A204.1 (cell line): Measurements from ENCODE around the gene KIFC3.
"Not testable (repeated sequence)": the region's sequence is repeated elsewhere in the genome, so short reads cannot be mapped to it uniquely, and the experiment has no call there.

Source experiments
- FAIRE-seq: peaks from 2 replicates; lab custom pipeline; 2012; peaks lifted over from hg19 to GRCh38; lab: Jason Lieb, UNC

KIFC3 gene

GRCh38 chr16:57824888-57825287, 22.6 kb upstream of the KIFC3 start:
- no peak for FAIRE-seq

GRCh38 chr16:57823836-57824235, 21.5 kb upstream of the KIFC3 start:
- FAIRE-seq, result no peak

- no peak for FAIRE-seq
Measured at GRCh38 chr16:57822856-57823255, 20.6 kb upstream of the KIFC3 start.

- FAIRE-seq, result no peak
Measured at GRCh38 chr16:57822018-57822553, 19.8 kb upstream of the KIFC3 start.

GRCh38 chr16:57821149-57821971, 19.1 kb upstream of the KIFC3 start:
- FAIRE-seq, result no peak

GRCh38 chr16:57818377-57819064, 16.2 kb upstream of the KIFC3 start:
- FAIRE-seq, result no peak

GRCh38 chr16:57817680-57818079, 15.4 kb upstream of the KIFC3 start:
- FAIRE-seq, result no peak

GRCh38 chr16:57815987-57816745, 13.9 kb upstream of the KIFC3 start:
- FAIRE-seq, result no peak

GRCh38 chr16:57814896-57815295, 12.6 kb upstream of the KIFC3 start:
- no peak for FAIRE-seq

- FAIRE-seq, result no peak
Measured at GRCh38 chr16:57813466-57813865, 11.2 kb upstream of the KIFC3 start.

- not testable (repeated sequence) for FAIRE-seq
Measured at GRCh38 chr16:57811340-57811739, 9.0 kb upstream of the KIFC3 start.

- no peak for FAIRE-seq
Measured at GRCh38 chr16:57810197-57811031, 8.1 kb upstream of the KIFC3 start.

- no peak for FAIRE-seq
Measured at GRCh38 chr16:57809276-57810196, 7.2 kb upstream of the KIFC3 start.

GRCh38 chr16:57808589-57809228, 6.4 kb upstream of the KIFC3 start:
- FAIRE-seq, result no peak

GRCh38 chr16:57807968-57808528, 5.8 kb upstream of the KIFC3 start:
- no peak for FAIRE-seq

- FAIRE-seq, result no peak
Measured at GRCh38 chr16:57807252-57807967, 5.1 kb upstream of the KIFC3 start.

GRCh38 chr16:57805176-57805575, 2.9 kb upstream of the KIFC3 start:
- FAIRE-seq, result no peak

GRCh38 chr16:57804111-57804837, 2.0 kb upstream of the KIFC3 start:
- FAIRE-seq, result no peak
